Small intestine (tissue), 7 donors: ENCODE results near the gene NGEF. TPM values are rescaled to one million over a fixed set of nuclear protein-coding genes. Genes with fewer than 3 reads are reported as not detected.

Source experiments
- DNase-seq, 2 donors: peaks; one replicate each; pipeline versions ENCODE4 v3.0.0 to v3.0.0-alpha.2; 2013
- FAIRE-seq: peaks from 2 replicates; lab custom pipeline; 2012; peaks lifted over from hg19 to GRCh38; lab: Jason Lieb, UNC
- H3K27ac ChIP-seq, 3 donors: one replicate each; pipeline ENCODE4 v1.5.1; 2013; ENCODE audit warnings: low read length in 2 of 3, mild to moderate bottlenecking in 2 of 3, control low read depth in 1 of 3, inconsistent platforms in 1 of 3, low read depth in 1 of 3, moderate library complexity in 1 of 3
- H3K27me3 ChIP-seq, 3 donors: one replicate each; pipeline ENCODE4 v1.6.1; 2013; ENCODE audit warnings: low read length in 3 of 3, inconsistent platforms in 1 of 3; ENCODE audit not compliant: control insufficient read depth in 3 of 3, insufficient read depth in 3 of 3
- H3K36me3 ChIP-seq, 3 donors: one replicate each; pipeline ENCODE4 v1.6.1; 2013; ENCODE audit warnings: low read length in 3 of 3, inconsistent platforms in 1 of 3, low read depth in 1 of 3, mild to moderate bottlenecking in 1 of 3, moderate library complexity in 1 of 3; ENCODE audit not compliant: control insufficient read depth in 3 of 3, insufficient read depth in 2 of 3
- H3K4me1 ChIP-seq, 3 donors: one replicate each; pipeline ENCODE4 v1.6.1; 2013; ENCODE audit warnings: low read length in 2 of 3, inconsistent platforms in 1 of 3, low read depth in 1 of 3, mild to moderate bottlenecking in 1 of 3, moderate library complexity in 1 of 3; ENCODE audit not compliant: control insufficient read depth in 3 of 3, insufficient read depth in 2 of 3
- H3K4me3 ChIP-seq, 3 donors: one replicate each; pipeline ENCODE4 v1.5.1; 2013; ENCODE audit warnings: low read length in 3 of 3, control low read depth in 1 of 3, inconsistent platforms in 1 of 3, low read depth in 1 of 3, mild to moderate bottlenecking in 1 of 3, moderate library complexity in 1 of 3
- H3K9me3 ChIP-seq, 2 donors: one replicate each; pipeline ENCODE4 v1.6.1; 2013; ENCODE audit warnings: low read depth in 1 of 2, low read length in 1 of 2; ENCODE audit not compliant: control insufficient read depth in 2 of 2, insufficient read depth in 1 of 2
- WGBS, 3 donors: extraction: QIAGEN DNeasy Blood & Tissue Kit; methylation state at CpG; one replicate each; pipeline ENCODE4 v1.1.7; 2013; 5-methylcytosine and 5-hydroxymethylcytosine counted together
- polyA plus RNA-seq, 4 donors: library from polyadenylated mRNA; stranded (reverse) in 3 of 4; unstranded in 1 of 4; fragments of 200-250 nt in 3 of 4; fragments of 120-200 nt in 1 of 4; gene quantifications; one replicate each; pipeline versions ENCODE4 v1.2.1 to v1.2.3, GENCODE V29; 2013
- donor health status: healthy with polysubstance abuse.
- donor health status: control.
- donor health status: control.
- donor health status: Bipolar disorder and iron deficiency.
- donor health status: healthy.

Gene NGEF
- polyA plus RNA-seq, 4 donors = 10.2 to 73.4 (median 31.4) TPM

- peaks cover 0 to 2% (median 0%) of the 10 kb centered on the region in 3 donors for H3K36me3 ChIP-seq
- H3K27ac ChIP-seq = no peak overlapping the region
- H3K4me1 ChIP-seq = no peaks in the 10 kb centered on the region
- FAIRE-seq (no peak), DNase-seq (no peak)
- WGBS, 3 donors = 67 to 71% (median 71%) methylated on average over 7 of the region's 7 CpGs
- H3K9me3 ChIP-seq = no peaks in the 10 kb centered on the region
- no peak overlapping the region for H3K4me3 ChIP-seq
- H3K27me3 ChIP-seq = no peaks in the 10 kb centered on the region
These were observed 61.2 kb downstream of the NGEF start for GRCh38 chr2:232951891-232952290.

GRCh38 chr2:232951181-232951580 is 61.9 kb downstream of the NGEF start:
- no peaks in the 10 kb centered on the region for H3K4me1 ChIP-seq
- no peak for DNase-seq
- no peak overlapping the region for H3K4me3 ChIP-seq
- FAIRE-seq = no peak
- peaks cover 0 to 5% (median 0%) of the 10 kb centered on the region in 3 donors for H3K36me3 ChIP-seq
- H3K27ac ChIP-seq = no peak overlapping the region
- no peaks in the 10 kb centered on the region for H3K9me3 ChIP-seq
- 91 to 96% (median 93%) methylated on average over 11 of the region's 11 CpGs for WGBS, 3 donors
- H3K27me3 ChIP-seq = no peaks in the 10 kb centered on the region

- no peak for FAIRE-seq
- H3K4me3 ChIP-seq = no peak overlapping the region
- H3K9me3 ChIP-seq = no peaks in the 10 kb centered on the region
- 70 to 91% (median 84%) methylated on average over 8 of the region's 8 CpGs for WGBS, 3 donors
- no peaks in the 10 kb centered on the region for H3K4me1 ChIP-seq
- no peak for DNase-seq
- H3K27me3 ChIP-seq = no peaks in the 10 kb centered on the region
- peaks cover 0 to 3% (median 0%) of the 10 kb centered on the region in 3 donors for H3K36me3 ChIP-seq
- no peak overlapping the region for H3K27ac ChIP-seq
These were observed 62.3 kb downstream of the NGEF start for GRCh38 chr2:232950751-232951150.

- no peaks in the 10 kb centered on the region for H3K9me3 ChIP-seq
- no peaks in the 10 kb centered on the region for H3K4me1 ChIP-seq
- DNase-seq (no peak), FAIRE-seq (no peak)
- WGBS, 3 donors = 85 to 94% (median 93%) methylated on average over 4 of the region's 4 CpGs
- no peaks in the 10 kb centered on the region for H3K27me3 ChIP-seq
- H3K27ac ChIP-seq = no peak overlapping the region
- no peak overlapping the region for H3K4me3 ChIP-seq
- peaks cover 0 to 3% (median 0%) of the 10 kb centered on the region in 3 donors for H3K36me3 ChIP-seq
These were observed 64.0 kb downstream of the NGEF start for GRCh38 chr2:232949016-232949415.

- Histone ChIP-seq H3K36me3 (peaks cover 0 to 7% (median 0%) of the 10 kb centered on the region in 3 donors), H3K27ac (no peak overlapping the region), H3K4me3 (no peak overlapping the region), H3K4me1 (no peaks in the 10 kb centered on the region), H3K9me3 (peaks cover 0 to 9% of the 10 kb centered on the region in 2 donors), H3K27me3 (peaks cover 0 to 5% (median 0%) of the 10 kb centered on the region in 3 donors)
- no peak for FAIRE-seq
- no peak for DNase-seq
- 63 to 89% (median 85%) methylated on average over 3 of the region's 3 CpGs for WGBS, 3 donors
These were observed 70.2 kb downstream of the NGEF start for GRCh38 chr2:232942831-232943230.

- Histone ChIP-seq H3K9me3 (peaks cover 0 to 9% of the 10 kb centered on the region in 2 donors), H3K27ac (no peak overlapping the region), H3K4me1 (no peaks in the 10 kb centered on the region), H3K4me3 (no peak overlapping the region), H3K36me3 (peaks cover 0 to 7% (median 0%) of the 10 kb centered on the region in 3 donors), H3K27me3 (peaks cover 0 to 5% (median 0%) of the 10 kb centered on the region in 3 donors)
- 80 to 89% (median 86%) methylated on average over 10 of the region's 10 CpGs for whole genome bisulfite sequencing, 3 donors
- DNase-seq (no peak), FAIRE-seq (no peak)
These were observed 71.0 kb downstream of the NGEF start for GRCh38 chr2:232941912-232942594.

GRCh38 chr2:232941400-232941799 is 71.7 kb downstream of the NGEF start:
- H3K9me3 ChIP-seq = peaks cover 0 to 9% of the 10 kb centered on the region in 2 donors
- FAIRE-seq (no peak), DNase-seq (no peak)
- H3K4me1 ChIP-seq = no peaks in the 10 kb centered on the region
- peaks cover 0 to 5% (median 0%) of the 10 kb centered on the region in 3 donors for H3K36me3 ChIP-seq
- no peak overlapping the region for H3K4me3 ChIP-seq
- 66 to 89% (median 70%) methylated on average over 8 of the region's 8 CpGs for WGBS, 3 donors
- H3K27me3 ChIP-seq = peaks cover 0 to 5% (median 0%) of the 10 kb centered on the region in 3 donors
- no peak overlapping the region for H3K27ac ChIP-seq

GRCh38 chr2:232940724-232941123 is 72.3 kb downstream of the NGEF start:
- DNase-seq (no peak), FAIRE-seq (no peak)
- peaks cover 0 to 9% of the 10 kb centered on the region in 2 donors for H3K9me3 ChIP-seq
- H3K36me3 ChIP-seq = peaks cover 0 to 4% (median 0%) of the 10 kb centered on the region in 3 donors
- peaks cover 0 to 5% (median 0%) of the 10 kb centered on the region in 3 donors for H3K27me3 ChIP-seq
- H3K4me3 ChIP-seq = no peak overlapping the region
- WGBS, 3 donors = 85 to 95% (median 95%) methylated on average over 5 of the region's 5 CpGs
- H3K4me1 ChIP-seq = no peaks in the 10 kb centered on the region
- H3K27ac ChIP-seq = no peak overlapping the region
